ENCODE data around the gene CFAP97D1.

CFAP97D1 gene

GRCh38 chr17:43767713-43768059 is 12.5 kb upstream of the CFAP97D1 start:
- H3K9me3 ChIP-seq (ENCODE audit: control insufficient read depth, insufficient read depth, low read depth, low read length): no peaks in the 10 kb centered on the region
- H3K4me1 ChIP-seq (ENCODE audit: control insufficient read depth, insufficient read depth, low read length): no peaks in the 10 kb centered on the region
- CTCF ChIA-PET: interaction anchor here (0.6 to 3.8 kb wide), 17 partner anchors 7 to 293 kb away, joined by 3 to 67 read pairs (median 3); partner anchors contain the start of genes CD300LG, ETV4, MEOX1 and MPP2
- POLR2A ChIA-PET: interaction anchor here (0.6 to 1.2 kb wide), 3 partner anchors 49 to 189 kb away, joined by 3 to 5 read pairs (median 4); no protein-coding TSS in a partner anchor
- peaks cover 18 to 48% of the 10 kb centered on the region in 2 experiments for H3K36me3 ChIP-seq (ENCODE audit: control insufficient read depth in 2 of 2, insufficient read depth in 1 of 2, low read length in 2 of 2)
- no peak for TF ChIP-seq ZNF843 (tag by site-specific recombination; IDR thresholded peaks at IDR 0.05)
- no peak for TF ChIP-seq ZNF658 (tag by site-specific recombination; IDR thresholded peaks at IDR 0.05)
- no peak for TF ChIP-seq ZBTB44 (tag by site-specific recombination; IDR thresholded peaks at IDR 0.05)
- TF ChIP-seq ZNF629 (tag by site-specific recombination; IDR thresholded peaks at IDR 0.05): no peak
- TF ChIP-seq ZFP37 (tag by site-specific recombination; IDR thresholded peaks at IDR 0.05): no peak
- no peak for TF ChIP-seq ZNF596 (tag by site-specific recombination; IDR thresholded peaks at IDR 0.05)
- TF ChIP-seq ZEB2 (tag by site-specific recombination; IDR thresholded peaks at IDR 0.05): no peak
- no peak for TF ChIP-seq ZNF133 (tag by site-specific recombination; IDR thresholded peaks at IDR 0.05)
- no peak for TF ChIP-seq OSR2 (tag by site-specific recombination; IDR thresholded peaks at IDR 0.05)
- TF ChIP-seq ZNF341 (tag by site-specific recombination; IDR thresholded peaks at IDR 0.05; ENCODE audit: low read depth): no peak
- no peak for TF ChIP-seq IKZF3 (tag by site-specific recombination; IDR thresholded peaks at IDR 0.05)
- no peak for TF ChIP-seq PRDM2 (tag by site-specific recombination; IDR thresholded peaks at IDR 0.05; ENCODE audit: borderline replicate concordance)
- TF ChIP-seq ZNF610 (tag by site-specific recombination; IDR thresholded peaks at IDR 0.05; ENCODE audit: borderline replicate concordance): no peak
- TF ChIP-seq ZNF274 (IDR thresholded peaks at IDR 0.05; ENCODE audit: low read length): no peak
- TF ChIP-seq ZNF274 (tag by site-specific recombination; IDR thresholded peaks at IDR 0.05; ENCODE audit: borderline replicate concordance): no peak
- no peak for TF ChIP-seq FEZF1 (tag by site-specific recombination; IDR thresholded peaks at IDR 0.05)
- no peak for TF ChIP-seq ZNF707 (tag by site-specific recombination; IDR thresholded peaks at IDR 0.05)
- H3K4me3 ChIP-seq (ENCODE audit: low read depth, low read length): no peak overlapping the region
- no peak overlapping the region for H3K27ac ChIP-seq (ENCODE audit: extremely low read depth, low read depth, low read length)

DNA sequence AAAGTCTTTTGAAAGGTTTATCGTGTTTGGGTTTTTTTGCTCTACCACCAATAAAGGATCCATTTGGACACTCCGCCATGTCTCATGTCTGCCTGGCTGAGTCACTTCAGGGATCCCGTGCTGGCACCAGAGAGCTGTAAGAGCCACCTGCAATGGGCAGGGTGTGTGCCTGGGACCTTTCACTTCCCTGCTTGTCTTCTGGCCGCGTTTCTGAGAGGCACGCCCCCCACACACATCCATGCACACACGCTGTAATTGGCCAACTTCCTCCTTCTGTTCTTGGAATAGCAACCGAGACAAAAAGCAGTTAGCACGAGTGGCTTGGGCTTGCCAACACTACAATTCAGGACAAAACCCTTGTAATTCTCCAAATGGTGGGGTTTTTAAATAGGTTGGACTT is 11.9 kb upstream of the CFAP97D1 start:
- H3K36me3 ChIP-seq (ENCODE audit: control insufficient read depth in 2 of 2, insufficient read depth in 1 of 2, low read length in 2 of 2): peaks cover 25 to 55% of the 10 kb centered on the region in 2 experiments
- CTCF ChIA-PET: interaction anchor here (0.6 to 3.8 kb wide), 6 partner anchors 8 to 78 kb away, joined by 3 to 30 read pairs (median 13); partner anchors contain the start of genes CD300LG and SOST
- H3K27ac ChIP-seq (ENCODE audit: extremely low read depth, low read depth, low read length): no peak overlapping the region
- POLR2A ChIA-PET: no interaction called here
- no peaks in the 10 kb centered on the region for H3K9me3 ChIP-seq (ENCODE audit: control insufficient read depth, insufficient read depth, low read depth, low read length)
- H3K4me1 ChIP-seq (ENCODE audit: control insufficient read depth, insufficient read depth, low read length): no peaks in the 10 kb centered on the region
- H3K4me3 ChIP-seq (ENCODE audit: low read depth, low read length): no peak overlapping the region
- TF ChIP-seq ZNF16 (tag by site-specific recombination; IDR thresholded peaks at IDR 0.05; ENCODE audit: low read depth): no peak
- no peak for TF ChIP-seq KLF9 (tag by site-specific recombination; IDR thresholded peaks at IDR 0.05; ENCODE audit: low read depth)
- TF ChIP-seq ZNF292 (tag by site-specific recombination; IDR thresholded peaks at IDR 0.05; ENCODE audit: borderline replicate concordance, low read depth): no peak
- TF ChIP-seq ZNF10 (tag by site-specific recombination; IDR thresholded peaks at IDR 0.05): no peak
- no peak for TF ChIP-seq ZNF146 (tag by site-specific recombination; IDR thresholded peaks at IDR 0.05)
- TF ChIP-seq ZSCAN23 (tag by site-specific recombination; IDR thresholded peaks at IDR 0.05): no peak
- no peak for TF ChIP-seq ZNF138 (tag by site-specific recombination; IDR thresholded peaks at IDR 0.05; ENCODE audit: borderline replicate concordance)
- no peak for TF ChIP-seq KLF8 (tag by site-specific recombination; IDR thresholded peaks at IDR 0.05)
- TF ChIP-seq HOXD13 (CRISPR knock-in tag; IDR thresholded peaks at IDR 0.05; ENCODE audit: borderline replicate concordance): no peak
- TF ChIP-seq ZNF341 (tag by site-specific recombination; IDR thresholded peaks at IDR 0.05; ENCODE audit: low read depth): no peak
- no peak for TF ChIP-seq HOXC10 (CRISPR knock-in tag; IDR thresholded peaks at IDR 0.05)
- no peak for TF ChIP-seq ZSCAN16 (tag by site-specific recombination; IDR thresholded peaks at IDR 0.05)
- no peak for TF ChIP-seq ZNF585B (tag by site-specific recombination; IDR thresholded peaks at IDR 0.05)
- TF ChIP-seq ZNF776 (tag by site-specific recombination; IDR thresholded peaks at IDR 0.05; ENCODE audit: borderline replicate concordance): no peak
- TF ChIP-seq ZNF792 (tag by site-specific recombination; IDR thresholded peaks at IDR 0.05): no peak
- no peak for TF ChIP-seq KLF10 (tag by site-specific recombination; IDR thresholded peaks at IDR 0.05)

All from HEK293 (cell line).